KMS-11 (cell line): Measurements from ENCODE around the gene KIF17.

Experiments used
- H2AFZ ChIP-seq: fragments of 200-600 bp; sonication (generic); 2 replicates; pipeline ENCODE4 v1.6.1; 2016; ENCODE audit warnings: antibody characterized with exemption, mixed run types, low read depth
- H3K27ac ChIP-seq: fragments of 200-600 bp; sonication (generic); 2 replicates; pipeline ENCODE4 v1.6.1; 2016; ENCODE audit warnings: mild to moderate bottlenecking, mixed run types
- H3K27me3 ChIP-seq: fragments of 200-600 bp; sonication (generic); 2 replicates; pipeline ENCODE4 v1.6.1; 2017; ENCODE audit warnings: mild to moderate bottlenecking, low read depth, mixed run types, moderate library complexity; ENCODE audit not compliant: insufficient read depth
- H3K36me3 ChIP-seq: fragments of 200-600 bp; sonication (generic); 2 replicates; pipeline ENCODE4 v1.6.1; 2017; ENCODE audit warnings: mild to moderate bottlenecking, mixed run types; ENCODE audit not compliant: insufficient read depth
- H3K4me1 ChIP-seq: fragments of 200-600 bp; sonication (generic); 2 replicates; pipeline ENCODE4 v1.6.1; 2016; ENCODE audit warnings: mild to moderate bottlenecking, low read depth, mixed run types; ENCODE audit not compliant: poor library complexity, severe bottlenecking
- H3K4me2 ChIP-seq: fragments of 200-600 bp; sonication (generic); 2 replicates; pipeline ENCODE4 v1.7.0; 2016; ENCODE audit warnings: mild to moderate bottlenecking, mixed run types
- H3K4me3 ChIP-seq: fragments of 200-600 bp; sonication (generic); IDR thresholded peaks from 2 replicates; pipeline ENCODE4 v1.6.1; 2017; ENCODE audit warnings: low read depth, low read length, mixed read lengths; ENCODE audit not compliant: insufficient read depth
- H3K79me2 ChIP-seq: fragments of 200-600 bp; sonication (generic); 2 replicates; pipeline ENCODE4 v1.6.1; 2016; ENCODE audit warnings: low read depth, mixed run types; ENCODE audit not compliant: insufficient read depth
- H3K9ac ChIP-seq: fragments of 200-600 bp; sonication (generic); 2 replicates; pipeline ENCODE4 v1.6.1; 2016; ENCODE audit warnings: mild to moderate bottlenecking, mixed run types
- H4K20me1 ChIP-seq: fragments of 200-600 bp; sonication (generic); 2 replicates; pipeline ENCODE4 v1.6.1; 2016; ENCODE audit warnings: mild to moderate bottlenecking, mixed run types; ENCODE audit not compliant: insufficient read depth
- TF ChIP-seq, protein P1 (sequence below): fragments of 200-600 bp; sonication (generic); conservative IDR thresholded peaks from 2 replicates; pipeline ENCODE4 v1.6.1; 2017; ENCODE audit warnings: low read depth, mild to moderate bottlenecking, antibody characterized with exemption, low read length, moderate library complexity, mixed read lengths

KIF17 gene

DNA sequence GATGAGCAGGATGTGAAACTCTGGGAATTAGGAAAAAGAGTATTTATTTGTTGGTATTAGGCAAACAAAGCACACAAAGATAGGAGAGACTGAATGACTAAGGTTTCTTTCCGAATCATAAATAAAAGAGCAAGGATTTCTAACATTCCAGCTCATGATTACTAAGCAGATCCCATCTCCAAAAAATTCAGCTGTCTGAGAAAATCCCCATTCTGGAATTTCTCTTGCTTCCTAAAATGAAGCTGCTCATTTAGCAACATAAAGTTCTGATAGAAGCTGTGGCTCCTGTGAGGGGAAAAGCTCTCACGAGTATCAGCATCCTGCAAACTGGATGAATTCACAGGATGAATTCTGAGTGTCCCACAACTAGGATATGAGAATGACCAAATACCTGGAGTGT is 21.4 kb upstream of the KIF17 start:
- no peaks in the 10 kb centered on the region for H3K27me3 ChIP-seq
- TF ChIP-seq, protein P1, sequence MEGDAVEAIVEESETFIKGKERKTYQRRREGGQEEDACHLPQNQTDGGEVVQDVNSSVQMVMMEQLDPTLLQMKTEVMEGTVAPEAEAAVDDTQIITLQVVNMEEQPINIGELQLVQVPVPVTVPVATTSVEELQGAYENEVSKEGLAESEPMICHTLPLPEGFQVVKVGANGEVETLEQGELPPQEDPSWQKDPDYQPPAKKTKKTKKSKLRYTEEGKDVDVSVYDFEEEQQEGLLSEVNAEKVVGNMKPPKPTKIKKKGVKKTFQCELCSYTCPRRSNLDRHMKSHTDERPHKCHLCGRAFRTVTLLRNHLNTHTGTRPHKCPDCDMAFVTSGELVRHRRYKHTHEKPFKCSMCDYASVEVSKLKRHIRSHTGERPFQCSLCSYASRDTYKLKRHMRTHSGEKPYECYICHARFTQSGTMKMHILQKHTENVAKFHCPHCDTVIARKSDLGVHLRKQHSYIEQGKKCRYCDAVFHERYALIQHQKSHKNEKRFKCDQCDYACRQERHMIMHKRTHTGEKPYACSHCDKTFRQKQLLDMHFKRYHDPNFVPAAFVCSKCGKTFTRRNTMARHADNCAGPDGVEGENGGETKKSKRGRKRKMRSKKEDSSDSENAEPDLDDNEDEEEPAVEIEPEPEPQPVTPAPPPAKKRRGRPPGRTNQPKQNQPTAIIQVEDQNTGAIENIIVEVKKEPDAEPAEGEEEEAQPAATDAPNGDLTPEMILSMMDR = no peak
- no peak overlapping the region for H3K4me3 ChIP-seq
- H3K27ac ChIP-seq = no peak overlapping the region
- no peak overlapping the region for H2AFZ ChIP-seq
- peaks cover 3% of the 10 kb centered on the region; the same call in 1 of the 2 replicates for H3K36me3 ChIP-seq
- no peaks in the 10 kb centered on the region for H3K79me2 ChIP-seq
- no peaks in the 10 kb centered on the region; the same call in 1 of the 2 replicates for H4K20me1 ChIP-seq
- no peak overlapping the region for H3K9ac ChIP-seq
- no peak overlapping the region for H3K4me2 ChIP-seq
- peaks cover 4% of the 10 kb centered on the region for H3K4me1 ChIP-seq

DNA sequence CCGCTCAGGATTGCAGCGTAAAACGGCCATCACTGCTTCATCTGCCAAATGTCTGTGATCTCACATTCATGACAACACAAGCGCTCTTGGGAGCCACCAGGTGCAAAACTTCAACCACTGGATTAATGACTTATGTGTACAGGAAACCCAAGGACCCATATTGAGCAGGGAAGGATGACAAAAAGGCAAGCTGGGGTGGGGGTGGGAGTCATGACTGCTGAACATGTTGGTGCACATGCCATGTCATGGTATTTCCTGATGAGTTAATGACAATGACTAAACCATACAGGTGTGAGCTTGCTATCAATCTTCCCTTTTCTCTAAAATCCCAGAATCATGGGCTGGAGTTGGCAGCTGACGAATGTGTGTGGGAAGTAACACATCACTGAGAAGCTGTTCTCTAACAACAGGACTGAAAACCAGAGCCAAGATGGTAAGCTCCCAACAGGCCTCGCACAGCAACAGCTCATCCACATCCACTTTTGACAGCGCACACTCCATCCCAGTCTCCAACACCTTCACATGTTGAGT is 17.8 kb upstream of the KIF17 start:
- Histone ChIP-seq H3K36me3 (no peaks in the 10 kb centered on the region), H4K20me1 (no peaks in the 10 kb centered on the region)
- TF ChIP-seq, protein P1 = no peak

DNA sequence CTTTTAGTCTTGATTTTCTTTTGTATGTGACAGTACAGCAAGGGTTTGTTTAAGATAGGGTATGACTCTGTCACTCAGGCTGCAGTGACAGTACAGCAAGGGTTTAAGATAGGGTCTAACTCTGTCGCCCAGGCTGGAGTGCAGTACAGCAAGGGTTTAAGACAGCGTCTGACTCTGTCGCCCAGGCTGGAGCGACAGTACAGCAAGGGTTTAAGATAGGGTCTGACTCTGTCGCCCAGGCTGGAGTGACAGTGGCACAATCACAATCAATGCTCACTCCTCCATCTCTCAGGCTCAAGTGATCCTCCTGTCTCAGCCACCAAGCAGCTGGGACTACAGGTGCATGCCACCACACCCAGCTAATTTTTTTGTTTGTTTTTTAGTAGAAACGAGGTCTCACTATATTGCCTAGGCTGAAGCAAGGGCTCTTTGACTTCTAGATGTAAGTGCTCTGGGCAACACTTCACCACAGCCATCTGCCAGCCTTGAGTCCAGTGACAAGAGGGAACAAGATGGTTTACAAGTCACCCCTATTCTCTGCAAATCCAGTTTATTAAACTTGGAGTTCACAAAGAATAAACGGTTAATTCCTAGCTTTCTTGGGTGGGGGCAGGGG is 15.7 kb upstream of the KIF17 start:
- no peak overlapping the region; the same call in 1 of the 2 replicates for H3K9ac ChIP-seq
- no peaks in the 10 kb centered on the region for H3K36me3 ChIP-seq
- peak overlapping the region; percentile 34 for H3K4me3 ChIP-seq
- H3K4me2 ChIP-seq = peak overlapping the region; percentile 100
- no peaks in the 10 kb centered on the region for H3K79me2 ChIP-seq
- no peaks in the 10 kb centered on the region for H4K20me1 ChIP-seq
- peaks cover 33% of the 10 kb centered on the region for H3K27me3 ChIP-seq
- peak overlapping the region; percentile 16; the same call in 1 of the 2 replicates for H3K27ac ChIP-seq
- TF ChIP-seq, protein P1 = no peak; the same call in 1 of the 2 replicates
- H2AFZ ChIP-seq = peak overlapping the region; percentile 89
- peaks cover 25% of the 10 kb centered on the region for H3K4me1 ChIP-seq

More for the DNA sequence above, 17.8 kb upstream of the KIF17 start:
- no peak overlapping the region for H2AFZ ChIP-seq
- peaks cover 25% of the 10 kb centered on the region for H3K4me1 ChIP-seq
- H3K79me2 ChIP-seq = no peaks in the 10 kb centered on the region
- no peak overlapping the region for H3K27ac ChIP-seq
- H3K27me3 ChIP-seq = peaks cover 11% of the 10 kb centered on the region
- no peak overlapping the region for H3K4me2 ChIP-seq
- H3K4me3 ChIP-seq = no peak overlapping the region
- no peak overlapping the region for H3K9ac ChIP-seq

DNA sequence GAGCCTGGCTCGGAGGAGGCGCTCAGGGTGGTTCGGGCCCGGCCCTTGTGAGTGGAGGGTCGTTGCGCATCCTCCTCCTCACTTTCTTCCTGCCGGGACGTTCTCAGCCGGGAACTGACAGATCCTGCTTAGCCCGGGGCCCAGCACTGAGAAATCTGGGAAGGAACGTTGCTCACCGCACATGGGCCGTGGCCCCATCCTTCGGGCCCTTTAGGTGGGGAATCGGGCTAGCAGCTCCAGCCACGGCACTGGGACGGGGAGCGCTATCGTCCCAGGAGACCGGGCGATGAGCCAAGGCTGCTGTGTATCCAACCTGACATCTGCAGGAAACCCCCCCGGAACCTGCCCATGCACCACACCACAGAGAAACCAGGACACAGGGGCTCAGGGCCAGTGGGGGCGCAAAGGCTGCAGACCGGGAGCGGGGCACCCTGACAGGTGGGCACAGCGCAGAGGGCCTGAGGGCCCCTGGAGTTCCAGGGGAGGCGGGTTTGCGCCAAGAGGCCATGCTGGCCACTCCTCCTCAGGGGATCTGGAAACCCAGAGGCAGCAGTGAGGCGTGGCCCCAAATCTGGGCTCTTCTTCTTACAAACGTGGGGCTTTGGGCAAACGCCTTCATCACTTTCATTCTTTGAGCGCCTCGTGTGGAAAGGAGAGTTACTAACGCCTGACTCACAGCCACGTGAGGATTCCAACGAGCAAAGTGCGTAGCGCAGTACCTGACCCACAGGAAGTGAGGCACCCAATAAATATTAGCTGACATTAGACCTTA is 15.0 kb upstream of the KIF17 start, which contains the start of gene SH2D5:
Gene SH2D5 (minus strand): TSS at position 116 of the 772 bp plus-strand sequence. CDS start 4,659 bp downstream, outside the sequence.
- peak within 1 kb of the TSS; percentile 89 for H2AFZ ChIP-seq
- H3K4me2 ChIP-seq = peak within 1 kb of the TSS; percentile 100
- H3K4me3 ChIP-seq = peak within 1 kb of the TSS; percentile 63
- no peaks in the 10 kb centered on the region for H3K36me3 ChIP-seq
- H3K4me1 ChIP-seq = peaks cover 25% of the 10 kb centered on the region
- H3K9ac ChIP-seq = peak within 1 kb of the TSS; percentile 28; the same call in 1 of the 2 replicates
- TF ChIP-seq, protein P1 = no peak; the same call in 1 of the 2 replicates
- H4K20me1 ChIP-seq = no peaks in the 10 kb centered on the region
- H3K27ac ChIP-seq = peak within 1 kb of the TSS; percentile 16; the same call in 1 of the 2 replicates
- no peaks in the 10 kb centered on the region for H3K79me2 ChIP-seq
- peaks cover 39% of the 10 kb centered on the region for H3K27me3 ChIP-seq
